A673 (cell line): Measurements from ENCODE around the gene VWA5B1.

Experiments used
- EZH2 ChIP-seq: fragments of 200-600 bp; sonication (generic); IDR thresholded peaks from 2 replicates; pipeline ENCODE4 v1.6.1; 2017; ENCODE audit warnings: borderline replicate concordance, low read depth, mild to moderate bottlenecking, mixed read lengths, antibody characterized with exemption, low read length; ENCODE audit not compliant: poor library complexity, severe bottlenecking
- TF ChIP-seq, protein P1 (sequence below): fragments of 300-800, 200-600 bp; sonication (generic); conservative IDR thresholded peaks from 2 replicates; pipeline ENCODE4 v1.5.1; 2017; ENCODE audit warnings: low read depth, mild to moderate bottlenecking, antibody characterized with exemption, low read length, moderate library complexity, mixed read lengths

GRCh38 chr1:20380175-20380574 is 89.5 kb downstream of the VWA5B1 start:
- TF ChIP-seq, protein P1, sequence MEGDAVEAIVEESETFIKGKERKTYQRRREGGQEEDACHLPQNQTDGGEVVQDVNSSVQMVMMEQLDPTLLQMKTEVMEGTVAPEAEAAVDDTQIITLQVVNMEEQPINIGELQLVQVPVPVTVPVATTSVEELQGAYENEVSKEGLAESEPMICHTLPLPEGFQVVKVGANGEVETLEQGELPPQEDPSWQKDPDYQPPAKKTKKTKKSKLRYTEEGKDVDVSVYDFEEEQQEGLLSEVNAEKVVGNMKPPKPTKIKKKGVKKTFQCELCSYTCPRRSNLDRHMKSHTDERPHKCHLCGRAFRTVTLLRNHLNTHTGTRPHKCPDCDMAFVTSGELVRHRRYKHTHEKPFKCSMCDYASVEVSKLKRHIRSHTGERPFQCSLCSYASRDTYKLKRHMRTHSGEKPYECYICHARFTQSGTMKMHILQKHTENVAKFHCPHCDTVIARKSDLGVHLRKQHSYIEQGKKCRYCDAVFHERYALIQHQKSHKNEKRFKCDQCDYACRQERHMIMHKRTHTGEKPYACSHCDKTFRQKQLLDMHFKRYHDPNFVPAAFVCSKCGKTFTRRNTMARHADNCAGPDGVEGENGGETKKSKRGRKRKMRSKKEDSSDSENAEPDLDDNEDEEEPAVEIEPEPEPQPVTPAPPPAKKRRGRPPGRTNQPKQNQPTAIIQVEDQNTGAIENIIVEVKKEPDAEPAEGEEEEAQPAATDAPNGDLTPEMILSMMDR = no peak
- TF ChIP-seq EZH2 = no peak
